H9 (cell line): Measurements from ENCODE around the gene GABARAP. TPM values are rescaled to one million over a fixed set of nuclear protein-coding genes. Genes with fewer than 3 reads are reported as not detected.

Source experiments
- DNase-seq: peaks from one replicate; pipeline ENCODE4 v3.0.0-alpha.2; 2017
- H2AFZ ChIP-seq: one replicate; pipeline ENCODE4 v1.6.1; 2013; ENCODE audit warnings: mild to moderate bottlenecking, low read length, control low read depth, moderate library complexity
- H2AK5ac ChIP-seq: 2 replicates; pipeline ENCODE4 v1.6.1; 2013; ENCODE audit warnings: low read length, control low read depth, mixed read lengths; ENCODE audit not compliant: insufficient read length
- H2BK120ac ChIP-seq: one replicate; pipeline ENCODE4 v1.6.1; 2013; ENCODE audit warnings: low read depth, mild to moderate bottlenecking, low read length, control low read depth, inconsistent platforms; ENCODE audit not compliant: poor library complexity, severe bottlenecking
- H2BK12ac ChIP-seq: 2 replicates; pipeline ENCODE4 v1.6.1; 2013; ENCODE audit warnings: low read length, control low read depth, mixed read lengths, low read depth; ENCODE audit not compliant: insufficient read length
- H2BK15ac ChIP-seq: 2 replicates; pipeline ENCODE4 v1.6.1; 2013; ENCODE audit warnings: low read depth, low read length, control low read depth
- H2BK20ac ChIP-seq: one replicate; pipeline ENCODE4 v1.6.1; 2013; ENCODE audit warnings: low read depth, mild to moderate bottlenecking, low read length, control low read depth, inconsistent platforms; ENCODE audit not compliant: poor library complexity, severe bottlenecking
- H2BK5ac ChIP-seq: 2 replicates; pipeline ENCODE4 v1.6.1; 2013; ENCODE audit warnings: low read length, control low read depth, mixed read lengths; ENCODE audit not compliant: insufficient read length
- H3K14ac ChIP-seq: 2 replicates; pipeline ENCODE4 v1.6.1; 2013; ENCODE audit warnings: low read length, control low read depth; ENCODE audit not compliant: insufficient read depth
- H3K18ac ChIP-seq: 2 replicates; pipeline ENCODE4 v1.6.1; 2013; ENCODE audit warnings: low read depth, mild to moderate bottlenecking, mixed read lengths, low read length, control low read depth; ENCODE audit not compliant: insufficient read length
- H3K23ac ChIP-seq: 2 replicates; pipeline ENCODE4 v1.6.1; 2013; ENCODE audit warnings: low read length, control low read depth, mixed read lengths, low read depth; ENCODE audit not compliant: insufficient read length
- H3K23me2 ChIP-seq: 2 replicates; pipeline ENCODE4 v1.6.1; 2013; ENCODE audit warnings: low read depth, mild to moderate bottlenecking, mixed read lengths, low read length, control low read depth; ENCODE audit not compliant: insufficient read length, poor library complexity, severe bottlenecking
- H3K27ac ChIP-seq: 2 replicates; pipeline ENCODE4 v1.5.1; 2013; ENCODE audit warnings: low read length, control low read depth, mixed read lengths, low read depth; ENCODE audit not compliant: insufficient read length
- H3K27me3 ChIP-seq: 2 replicates; pipeline ENCODE4 v1.6.1; 2013; ENCODE audit warnings: low read length, control low read depth, inconsistent platforms; ENCODE audit not compliant: insufficient read depth
- H3K4ac ChIP-seq: 2 replicates; pipeline ENCODE4 v1.6.1; 2013; ENCODE audit warnings: low read depth, mild to moderate bottlenecking, control low read depth, inconsistent platforms, low read length, moderate library complexity
- H3K4me1 ChIP-seq: 2 replicates; pipeline ENCODE4 v1.6.1; 2013; ENCODE audit warnings: low read length, control low read depth, inconsistent platforms; ENCODE audit not compliant: insufficient read depth
- H3K4me2 ChIP-seq: 2 replicates; pipeline ENCODE4 v1.6.1; 2013; ENCODE audit warnings: low read length, control low read depth, mixed read lengths; ENCODE audit not compliant: insufficient read length, insufficient read depth
- H3K56ac ChIP-seq: 2 replicates; pipeline ENCODE4 v1.6.1; 2013; ENCODE audit warnings: low read depth, mild to moderate bottlenecking, mixed read lengths, low read length, control low read depth; ENCODE audit not compliant: insufficient read length
- H3K79me1 ChIP-seq: 2 replicates; pipeline ENCODE4 v1.6.1; 2013; ENCODE audit warnings: low read depth, mild to moderate bottlenecking, moderate library complexity, low read length, control low read depth, inconsistent platforms; ENCODE audit not compliant: insufficient read depth, poor library complexity, severe bottlenecking
- H3K79me2 ChIP-seq: 2 replicates; pipeline ENCODE4 v1.6.1; 2013; ENCODE audit warnings: low read length, control low read depth, inconsistent platforms; ENCODE audit not compliant: insufficient read depth
- H3K9ac ChIP-seq: 2 replicates; pipeline ENCODE4 v1.6.1; 2013; ENCODE audit warnings: low read length, control low read depth, mixed read lengths; ENCODE audit not compliant: insufficient read length; ENCODE audit errors: extremely low read depth
- H3K9me3 ChIP-seq: one replicate; pipeline ENCODE4 v1.6.1; 2013; ENCODE audit warnings: low read depth, low read length, inconsistent platforms; ENCODE audit not compliant: control insufficient read depth
- H3T11ph ChIP-seq: one replicate; pipeline ENCODE4 v1.6.1; 2013; ENCODE audit warnings: mild to moderate bottlenecking, low read length, control low read depth, inconsistent platforms
- H4K20me1 ChIP-seq: one replicate; pipeline ENCODE4 v1.6.1; 2013; ENCODE audit not compliant: control insufficient read depth, insufficient read length, insufficient read depth
- H4K5ac ChIP-seq: 2 replicates; pipeline ENCODE4 v1.6.1; 2013; ENCODE audit warnings: low read depth, mild to moderate bottlenecking, mixed read lengths, low read length, control low read depth; ENCODE audit not compliant: insufficient read length
- H4K8ac ChIP-seq: replicated peaks from 2 replicates; pipeline ENCODE4 v1.6.1; 2013; ENCODE audit warnings: low read length, control low read depth, mixed read lengths, low read depth; ENCODE audit not compliant: insufficient read length
- H4K91ac ChIP-seq: 2 replicates; pipeline ENCODE4 v1.6.1; 2013; ENCODE audit warnings: low read depth, mild to moderate bottlenecking, moderate library complexity, mixed read lengths, low read length, control low read depth; ENCODE audit not compliant: insufficient read length
- H3K27ac Mint-ChIP-seq, 3 experiments: 2 replicates in 2 of 3; 3 replicates in 1 of 3; pipeline ENCODE4 v1.8.0; 2020 to 2021; ENCODE audit warnings: mixed read lengths in 3 of 3, mild to moderate bottlenecking in 1 of 3, moderate library complexity in 1 of 3
- H3K27me3 Mint-ChIP-seq: 2 replicates; pipeline ENCODE4 v1.8.0; 2021; ENCODE audit warnings: low read depth, mild to moderate bottlenecking, moderate library complexity, mixed read lengths
- H3K36me3 Mint-ChIP-seq, 3 experiments: 2 replicates in 2 of 3; 3 replicates in 1 of 3; pipeline ENCODE4 v1.8.0; 2020 to 2021; ENCODE audit warnings: low read depth in 3 of 3, mixed read lengths in 3 of 3; ENCODE audit not compliant: insufficient read depth in 1 of 3
- H3K4me1 Mint-ChIP-seq, 2 experiments: 2 replicates each; pipeline ENCODE4 v1.8.0; 2020; ENCODE audit warnings: mixed read lengths in 2 of 2
- H3K4me3 Mint-ChIP-seq, 2 experiments: 2 replicates in 1 of 2; 3 replicates in 1 of 2; pipeline ENCODE4 v1.8.0; 2020 to 2021; ENCODE audit warnings: mild to moderate bottlenecking in 2 of 2, mixed read lengths in 2 of 2, moderate library complexity in 1 of 2
- H3K9me3 Mint-ChIP-seq, 2 experiments: 2 replicates in 1 of 2; 3 replicates in 1 of 2; pipeline ENCODE4 v1.8.0; 2020; ENCODE audit warnings: mild to moderate bottlenecking in 2 of 2, mixed read lengths in 2 of 2, moderate library complexity in 1 of 2
- CTCF ChIP-seq: fragments of 200-600 bp; sonication (generic); conservative IDR thresholded peaks from 3 replicates; pipeline ENCODE4 v1.8.0; 2021; ENCODE audit warnings: antibody characterized with exemption, mild to moderate bottlenecking
- WGBS: extraction: QIAGEN DNeasy Blood & Tissue Kit; methylation state at CpG from one replicate; pipeline ENCODE4 v1.1.7; 2013; ENCODE audit warnings: missing lambda C conversion rate, low lambda C conversion rate, mixed read lengths; ENCODE audit not compliant: insufficient read length; ENCODE audit errors: extremely low coverage; 5-methylcytosine and 5-hydroxymethylcytosine counted together
- total RNA-seq: library from RNA; stranded (reverse); gene quantifications from 2 replicates; pipeline ENCODE4 v1.2.1, GENCODE V29; 2021

The GABARAP gene
- total RNA-seq, 1 experiment from 2014 or later: 261 TPM

- Histone ChIP-seq H2BK15ac (no peak overlapping the region), H3K9me3 (no peaks in the 10 kb centered on the region), H2BK12ac (no peak overlapping the region), H2AK5ac (no peak overlapping the region), H4K5ac (no peak overlapping the region), H3K18ac (no peak overlapping the region), H3K56ac (no peak overlapping the region), H3K4me1 (peaks cover 4% of the 10 kb centered on the region; the same call in 1 of the 2 replicates), H3K23ac (no peak overlapping the region), H3K9ac (peak overlapping the region; percentile 41), H2AFZ (no peak overlapping the region), H3K14ac (peak overlapping the region; percentile 55; the same call in 1 of the 2 replicates), H3K79me1 (no peaks in the 10 kb centered on the region), H3K23me2 (peaks cover 12% of the 10 kb centered on the region), H3K27ac (no peak overlapping the region), H3K4ac (no peak overlapping the region), H4K8ac (no peak overlapping the region), H2BK5ac (no peak overlapping the region), H3K27me3 (no peaks in the 10 kb centered on the region), H2BK20ac (no peak overlapping the region), H3K4me2 (peak overlapping the region; percentile 75), H3T11ph (no peak overlapping the region), H2BK120ac (no peak overlapping the region), H4K91ac (no peak overlapping the region), H3K79me2 (no peaks in the 10 kb centered on the region), H4K20me1 (no peaks in the 10 kb centered on the region)
- H3K27me3 Mint-ChIP-seq: peaks cover 13% of the 10 kb centered on the region
- H3K27ac Mint-ChIP-seq: no peak overlapping the region
- TF ChIP-seq CTCF: no peak
- H3K36me3 Mint-ChIP-seq: peaks cover 2 to 16% (median 11%) of the 10 kb centered on the region in 3 experiments; a peak in 5 of 7 replicates
- no CpG with 5 or more reads among the region's 43 CpGs for WGBS
- peak overlapping the region; percentile 76 to 92 for H3K4me3 Mint-ChIP-seq
- peak; percentile 64 for DNase-seq
- H3K4me1 Mint-ChIP-seq: peaks cover 16 to 23% of the 10 kb centered on the region in 2 experiments
- H3K9me3 Mint-ChIP-seq: no peaks in the 10 kb centered on the region
These were observed 39.9 kb upstream of the GABARAP start for GRCh38 chr17:7281953-7282751.
